Measurements from ENCODE around the gene ACSM3.

GRCh38 chr16:20740901-20741521 is 22.8 kb upstream of the ACSM3 start:
- TF ChIP-seq POLR2A (IDR thresholded peaks at IDR 0.05) (peak in 1 of 4 donors; percentile 4), CTCF (IDR thresholded peaks at IDR 0.05) (no peak)

All from esophagus squamous epithelium (tissue), 4 donors.